Posterior vena cava (tissue), 2 donors: ENCODE results near the gene AMBP. TPM values are rescaled to one million over a fixed set of nuclear protein-coding genes. Genes with fewer than 3 reads are reported as not detected.

Source experiments
- DNase-seq: peaks from one replicate; pipeline ENCODE4 v3.0.0-alpha.2; 2020; ENCODE audit warnings: low spot score
- intact Hi-C, 2 donors: fragments of 100-400 bp; cut with DNase I; formaldehyde crosslinking; loops; one replicate each; pipeline versions ENCODE4 v1.14.1 to v1.14.2; 2022 to 2023
- total RNA-seq, 2 donors: library from RNA; stranded (reverse); fragmentation: NEBNext Ultra II Directional; extraction: Animal tissue kit (Norgen Biotek cat#: 25700); gene quantifications; one replicate each; pipeline ENCODE4 v1.2.1, GENCODE V29; 2021
- donor health status: DM: yes; HTN: yes; CAD: no.
- donor health status: DM: yes; HTN: yes; CAD: no.

Gene AMBP
- total RNA-seq, 2 donors from 2014 or later: 0.65 TPM; not detected in 1

DNA sequence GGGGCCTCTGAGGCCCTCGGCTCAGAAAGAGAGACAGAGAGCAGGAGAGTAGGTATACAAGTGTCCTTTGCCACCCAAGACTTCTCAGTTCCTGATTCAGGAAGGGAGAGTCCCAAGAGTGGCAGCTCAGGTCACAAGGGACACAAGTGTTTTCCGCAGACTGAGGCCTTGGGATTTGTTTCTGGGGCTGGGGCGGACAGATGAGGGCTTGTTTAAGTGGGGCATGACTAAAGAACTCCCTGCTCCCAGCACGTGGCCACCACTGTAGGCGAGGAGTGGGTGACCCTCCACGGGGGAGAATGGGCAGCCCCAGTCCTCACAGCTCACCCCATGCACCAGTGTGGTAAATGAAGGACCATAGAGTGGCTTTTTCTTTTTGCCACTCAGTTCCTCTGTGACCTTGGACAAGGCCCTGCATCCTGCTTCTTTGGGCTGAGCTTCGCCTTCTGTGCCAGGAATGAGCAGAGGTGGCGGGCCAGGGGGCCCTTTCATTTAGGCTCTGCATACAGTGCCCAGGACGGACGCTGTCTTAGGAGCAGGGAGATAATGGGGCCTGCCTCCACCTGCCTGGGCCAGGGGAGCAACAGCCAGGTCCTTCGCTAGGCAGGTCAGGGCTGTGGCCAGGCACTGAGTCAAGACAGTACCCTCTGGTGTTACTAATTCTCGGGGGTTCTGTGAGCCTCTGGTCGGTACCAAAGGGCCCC lies 50.8 kb downstream of the AMBP start:
- DNase-seq: peak; percentile 49
- intact Hi-C loops: no loop called here

DNA sequence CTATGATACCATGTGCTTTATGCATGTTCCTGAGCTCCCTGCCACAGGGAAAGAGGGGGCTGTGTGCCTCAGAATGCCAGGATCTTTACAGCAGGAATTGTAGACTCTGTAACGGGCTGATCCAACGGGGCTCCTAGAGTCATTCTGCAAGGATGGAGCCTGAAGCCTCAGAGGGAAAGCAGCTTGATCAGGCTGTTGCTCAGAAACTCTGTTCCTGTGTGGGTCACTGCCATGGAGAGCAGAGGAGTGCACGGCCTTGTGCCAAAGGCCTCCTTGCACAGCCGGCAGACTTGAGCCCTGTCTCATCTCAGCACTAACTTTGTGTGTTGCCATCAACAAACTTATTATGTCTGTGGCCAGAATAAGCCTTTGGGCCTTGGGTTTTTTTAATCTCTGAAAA lies 51.8 kb downstream of the AMBP start:
- intact Hi-C loops: no loop called here
- peak; percentile 57 for DNase-seq

DNA sequence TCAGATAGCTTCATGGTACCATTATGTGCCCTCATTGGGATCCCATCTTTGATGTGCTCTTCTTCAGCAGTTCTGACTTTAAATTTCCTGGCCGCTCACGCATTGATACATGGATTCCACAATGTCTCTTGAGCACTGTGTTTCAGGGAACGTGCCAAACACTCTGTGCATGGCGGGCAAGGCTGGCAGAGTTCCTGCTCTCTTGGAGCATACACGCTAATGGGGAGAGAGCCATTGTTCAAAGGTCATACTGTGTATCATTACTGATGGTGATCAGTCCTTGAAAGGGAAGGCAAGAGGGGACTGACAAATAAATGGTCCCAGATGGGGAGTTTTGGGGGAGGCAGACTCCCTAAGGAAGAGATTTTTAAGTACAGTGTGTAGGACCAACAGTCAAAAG lies 52.3 kb downstream of the AMBP start:
- intact Hi-C loops: no loop called here
- peak; percentile 15 for DNase-seq

- DNase-seq: peak; percentile 35
- intact Hi-C loops: no loop called here
Measured at GRCh38 chr9:114025196-114025753, 52.8 kb downstream of the AMBP start.

- intact Hi-C loops: no loop called here
- no peak for DNase-seq
Measured at GRCh38 chr9:114023961-114024360, 54.1 kb downstream of the AMBP start.

DNA sequence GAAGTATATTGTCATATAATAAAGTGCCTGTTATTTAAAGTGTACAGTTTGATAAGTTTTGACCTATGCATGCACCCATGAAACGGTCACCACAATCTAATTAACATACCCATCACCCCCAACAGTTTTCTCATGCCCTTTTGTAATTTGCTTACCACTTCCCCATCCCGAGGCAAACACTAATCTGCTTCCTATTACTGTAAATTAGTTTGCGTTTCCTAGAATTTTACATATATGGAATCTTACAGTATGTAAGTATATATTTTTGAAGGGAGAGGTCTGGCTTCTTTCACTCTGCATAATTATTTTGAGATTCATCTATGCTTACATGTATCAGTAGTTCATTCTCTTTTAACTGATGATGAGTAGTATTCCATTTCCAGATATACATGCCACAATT lies 56.5 kb downstream of the AMBP start:
- intact Hi-C loops: no loop called here
- no peak for DNase-seq

GRCh38 chr9:114017741-114018715 lies 60.1 kb downstream of the AMBP start:
- peak; percentile 38 for DNase-seq
- intact Hi-C loops: loop anchor here in 1 of 2 donors (1.0 kb wide), 1 partner anchor 34 kb away; no protein-coding TSS in a partner anchor

DNA sequence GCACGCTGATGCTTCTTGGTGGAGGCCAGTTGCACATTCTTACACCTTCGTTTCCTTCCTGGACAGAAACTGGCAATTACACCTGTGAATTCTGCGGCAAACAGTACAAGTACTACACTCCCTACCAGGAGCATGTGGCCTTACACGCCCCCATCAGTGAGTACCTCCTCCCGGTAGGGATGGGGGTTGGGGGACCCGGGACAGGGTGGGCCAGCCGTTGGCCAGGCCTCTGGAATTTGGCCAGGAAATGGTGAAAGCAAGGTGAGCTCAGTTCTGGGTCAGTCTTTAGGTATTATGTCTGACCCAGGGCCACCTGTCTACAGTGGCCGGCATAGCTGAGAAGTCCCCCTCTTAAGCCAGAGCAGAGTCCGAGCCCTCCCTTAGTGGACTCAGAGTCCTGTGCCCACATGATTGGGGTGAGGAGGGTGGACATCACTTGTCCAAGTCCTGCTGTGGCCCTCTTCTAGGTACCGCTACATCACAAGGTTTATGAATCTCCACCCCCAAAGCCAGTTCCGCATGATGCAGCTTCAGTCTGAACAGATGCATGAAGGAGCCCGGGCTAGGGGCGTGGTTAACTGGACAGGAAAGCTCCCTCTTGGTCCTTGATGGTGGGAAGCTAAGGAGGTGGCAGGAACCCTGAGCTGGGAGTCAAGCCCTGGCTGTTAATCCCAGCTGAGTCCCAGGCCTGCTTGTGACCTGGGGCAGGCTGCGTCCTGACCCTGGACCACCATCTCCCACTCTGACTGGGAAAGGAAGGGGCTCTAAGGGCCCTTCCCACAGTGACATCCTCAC lies 61.3 kb downstream of the AMBP start:
- intact Hi-C loops: no loop called here
- DNase-seq: peak; percentile 64

GRCh38 chr9:114016101-114016500 lies 62.0 kb downstream of the AMBP start:
- peak; percentile 23 for DNase-seq
- intact Hi-C loops: no loop called here

- intact Hi-C loops: no loop called here
- DNase-seq: peak; percentile 4
Measured at GRCh38 chr9:114015607-114016006, 62.5 kb downstream of the AMBP start.

GRCh38 chr9:114014044-114014443 lies 64.1 kb downstream of the AMBP start:
- intact Hi-C loops: no loop called here
- no peak for DNase-seq

DNA sequence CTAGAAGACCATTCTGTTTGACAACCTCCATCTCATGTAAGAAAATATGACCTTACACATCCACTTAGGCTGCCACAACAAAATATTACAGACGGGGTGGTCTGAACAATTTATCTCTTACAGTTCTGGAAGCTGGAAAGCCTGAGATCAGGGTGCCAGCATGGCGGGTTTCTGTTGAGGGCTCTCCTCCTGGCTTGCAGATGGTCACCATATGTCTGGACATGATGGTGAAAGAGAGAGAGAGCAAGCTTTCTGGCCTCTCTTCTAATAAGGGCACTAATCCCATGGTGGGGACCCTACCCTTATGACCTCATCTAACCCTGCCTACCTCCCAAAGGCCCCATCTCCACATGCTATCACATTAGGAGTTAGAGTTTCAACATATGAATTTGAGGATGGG lies 66.0 kb downstream of the AMBP start:
- intact Hi-C loops: no loop called here
- DNase-seq: no peak

DNA sequence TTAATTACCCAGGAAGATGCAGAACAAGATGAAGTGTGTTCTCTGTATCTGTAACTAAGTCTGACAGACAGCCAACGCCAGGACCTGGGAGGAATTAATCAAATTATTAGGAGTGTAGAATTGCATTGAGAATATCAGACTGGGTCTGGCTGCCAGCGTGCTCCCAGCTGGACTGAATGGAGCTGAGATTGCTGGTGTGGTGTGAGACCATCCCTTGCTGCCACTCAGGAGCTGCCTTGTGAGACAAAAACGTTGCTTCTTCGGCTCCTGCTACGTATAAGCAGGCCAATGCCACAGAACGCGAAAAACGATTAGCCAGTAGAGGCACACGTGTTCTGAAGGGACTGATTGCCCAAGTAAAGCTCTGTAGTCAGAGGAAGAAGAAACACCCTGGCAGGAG lies 66.8 kb downstream of the AMBP start:
- DNase-seq: peak; percentile 18
- intact Hi-C loops: no loop called here

Other genes with a start within 250 kb of the AMBP start
- gene ZNF618, start 202.0 kb downstream of the AMBP start, total RNA-seq: 1 to 10 TPM; 7.2 to 9.2 TPM
- gene KIF12, start 21.0 kb upstream of the AMBP start, total RNA-seq: not detected
- gene COL27A1, start 77.2 kb upstream of the AMBP start, total RNA-seq: 1 to 10 TPM; 6.7 to 8.1 TPM
- 1 to 10 TPM in 1 of 2 donors, not detected in 1; 1.8 TPM for gene ORM1, start 244.8 kb upstream of the AMBP start, total RNA-seq